NCI-H1436 treated with DMSO at 0.1 percent for 48 hours (cell line): ENCODE measurements around the gene C1QL2.

Experiments used
- DNase-seq: peaks from one replicate; lab custom pipeline; 2025; lab: John Stamatoyannopoulos, UW

C1QL2 gene

GRCh38 chr2:119137502-119137901, 21.0 kb downstream of the C1QL2 start:
- no peak for DNase-seq

DNA sequence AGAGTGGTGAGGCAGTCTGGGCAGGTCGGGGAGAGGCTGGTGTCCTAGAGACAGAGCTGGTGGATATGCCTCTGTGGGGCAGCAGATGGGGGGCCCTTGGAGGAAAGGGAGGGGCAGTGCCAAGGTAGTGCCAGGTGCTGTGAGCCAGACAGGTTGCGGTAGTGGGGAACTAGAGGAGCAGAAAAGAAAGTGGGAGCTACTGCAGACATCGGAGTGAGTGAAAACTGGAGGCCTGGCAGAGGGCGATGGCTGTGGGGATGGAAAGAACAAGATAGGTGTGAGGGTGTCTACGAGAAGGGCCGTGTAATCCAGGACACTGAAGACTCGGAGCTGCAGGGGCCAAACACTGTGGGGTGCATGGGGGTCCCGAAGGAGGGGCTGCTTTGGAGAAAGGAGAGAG, 21.7 kb downstream of the C1QL2 start:
- no peak for DNase-seq

GRCh38 chr2:119136093-119136492, 22.5 kb downstream of the C1QL2 start:
- no peak for DNase-seq

DNA sequence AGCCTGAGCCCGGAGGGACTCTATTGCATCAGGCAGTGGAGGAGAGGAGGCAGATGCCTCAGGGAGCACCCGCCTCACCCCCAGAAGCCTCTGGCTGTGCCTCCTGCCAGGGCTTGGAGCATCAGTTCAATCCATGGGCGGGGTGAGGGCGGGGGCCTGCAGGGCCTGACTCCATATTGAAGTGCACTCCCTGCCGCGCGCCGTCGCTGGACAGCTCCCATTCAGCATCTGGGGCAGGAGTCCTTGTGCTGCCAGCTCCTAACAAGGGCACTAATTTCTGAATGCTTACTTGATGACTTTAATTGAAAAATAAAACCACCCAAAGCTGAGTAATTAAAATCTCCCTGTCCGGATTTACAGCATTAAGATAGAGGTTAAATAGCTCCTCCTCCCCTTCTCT, 23.8 kb downstream of the C1QL2 start:
- no peak for DNase-seq

DNA sequence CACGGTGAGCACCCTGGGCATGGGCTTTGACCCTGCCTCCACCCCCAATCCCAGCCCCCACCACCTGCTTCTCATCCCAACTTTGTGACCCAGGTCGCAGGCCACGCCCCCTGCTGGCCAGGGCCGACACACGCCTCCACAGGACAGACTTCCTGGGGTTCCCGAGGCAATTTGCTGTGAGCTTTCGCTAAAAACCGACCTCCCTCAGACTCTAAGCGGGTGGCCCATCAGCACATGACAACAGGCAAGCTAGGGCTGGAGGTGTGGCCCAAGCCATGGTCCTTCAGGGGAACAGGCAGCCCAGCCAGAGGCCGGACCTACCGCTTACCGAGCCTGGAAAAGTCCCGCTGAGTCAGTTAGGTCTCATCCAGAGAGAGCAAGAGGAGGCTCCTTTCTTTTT, 31.9 kb downstream of the C1QL2 start:
- no peak for DNase-seq

DNA sequence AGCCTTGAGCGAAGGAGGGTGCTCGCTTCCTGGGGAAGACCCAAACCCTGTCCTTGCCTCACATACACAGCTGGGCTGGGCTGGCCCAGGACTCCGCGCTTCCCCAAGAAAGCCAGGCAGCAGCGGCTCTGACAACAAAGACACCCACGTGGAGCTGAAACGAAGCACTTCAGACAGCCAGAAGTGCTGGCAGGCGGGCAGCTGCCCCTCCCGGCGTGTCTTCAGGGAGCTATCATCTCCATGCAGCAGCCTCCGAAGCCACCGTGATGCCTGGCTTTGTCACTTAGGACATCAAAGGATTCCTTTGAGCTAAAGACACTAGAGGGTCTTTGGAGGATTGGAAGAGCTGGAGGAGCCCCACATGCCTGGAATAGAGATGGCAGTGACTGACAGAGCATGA, 35.2 kb downstream of the C1QL2 start:
- no peak for DNase-seq

DNA sequence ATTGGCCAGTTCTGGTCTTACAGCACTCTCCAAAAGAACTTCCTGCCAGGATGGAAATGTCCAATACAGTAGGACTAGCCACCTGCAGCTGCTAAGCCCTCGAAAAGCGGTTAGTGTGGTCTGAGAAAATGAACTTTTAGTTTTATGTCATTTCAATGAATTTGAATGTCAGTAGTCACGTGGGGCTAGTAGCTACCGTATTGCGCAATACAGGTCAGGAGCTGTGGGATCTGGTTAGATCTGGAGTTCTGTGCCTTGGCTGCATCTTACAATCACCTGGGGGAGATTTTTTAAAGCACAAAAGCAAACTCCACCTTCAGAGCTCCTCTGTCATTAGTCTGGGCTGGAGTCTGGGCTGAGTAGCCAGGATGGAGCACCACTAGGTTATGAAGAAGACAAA, 35.9 kb downstream of the C1QL2 start:
- no peak for DNase-seq

- DNase-seq = no peak
Observed at GRCh38 chr2:119119999-119120756, 38.4 kb downstream of the C1QL2 start.

DNA sequence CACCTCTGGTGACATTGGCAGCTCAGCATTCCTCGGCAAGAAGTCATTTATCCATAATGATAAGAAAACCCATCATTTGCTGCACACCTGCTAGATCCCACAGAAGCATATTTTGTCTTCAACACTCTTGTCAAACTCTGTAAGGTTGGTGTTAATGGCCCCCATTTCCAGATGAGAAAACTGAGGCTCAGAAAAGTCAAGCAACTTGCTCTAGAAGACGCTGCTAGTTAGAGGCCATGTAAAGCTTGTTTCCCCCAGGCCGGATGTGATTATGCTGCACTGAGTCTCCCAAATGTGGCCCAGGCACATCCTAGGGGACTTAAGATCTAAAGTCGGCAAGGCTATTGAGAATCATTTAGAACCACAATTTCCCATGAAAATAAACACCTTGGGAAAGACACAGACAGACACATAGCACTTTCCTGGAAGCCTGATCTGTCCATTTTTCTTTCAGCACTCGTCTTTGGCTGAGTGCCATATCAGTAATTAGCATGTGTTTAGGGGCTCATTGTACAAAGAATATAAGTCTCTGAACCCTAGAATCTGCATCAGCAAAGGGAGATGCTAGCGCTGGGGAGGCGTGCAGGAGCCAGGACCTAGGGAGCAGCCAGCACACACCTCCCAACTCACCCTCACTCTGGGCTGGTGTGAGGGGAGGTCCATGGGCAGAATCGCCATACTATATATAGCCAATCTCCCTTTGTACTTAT, 39.3 kb downstream of the C1QL2 start:
- no peak for DNase-seq

- no peak for DNase-seq
Observed at GRCh38 chr2:119117891-119118882, 40.4 kb downstream of the C1QL2 start.

DNA sequence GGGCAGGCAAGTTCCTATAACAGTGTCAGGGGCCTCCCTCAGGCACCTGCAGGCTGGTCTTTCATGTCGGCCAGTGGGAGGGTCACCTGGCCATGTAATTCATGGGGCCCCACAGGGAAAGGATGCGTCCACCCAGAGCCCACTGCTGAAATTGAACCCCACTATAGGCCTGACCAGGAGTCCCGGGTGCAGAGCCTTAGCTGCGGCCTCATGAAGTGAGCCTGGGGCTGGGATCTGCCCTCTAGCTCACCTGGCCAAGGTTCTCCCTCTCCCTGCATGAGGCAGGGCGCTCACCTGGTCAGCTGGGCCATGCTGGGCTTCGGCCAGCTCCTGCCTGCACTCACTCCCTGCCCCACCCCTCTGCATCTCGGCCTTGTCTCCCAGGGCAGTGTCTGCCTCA, 41.1 kb downstream of the C1QL2 start:
- no peak for DNase-seq

DNA sequence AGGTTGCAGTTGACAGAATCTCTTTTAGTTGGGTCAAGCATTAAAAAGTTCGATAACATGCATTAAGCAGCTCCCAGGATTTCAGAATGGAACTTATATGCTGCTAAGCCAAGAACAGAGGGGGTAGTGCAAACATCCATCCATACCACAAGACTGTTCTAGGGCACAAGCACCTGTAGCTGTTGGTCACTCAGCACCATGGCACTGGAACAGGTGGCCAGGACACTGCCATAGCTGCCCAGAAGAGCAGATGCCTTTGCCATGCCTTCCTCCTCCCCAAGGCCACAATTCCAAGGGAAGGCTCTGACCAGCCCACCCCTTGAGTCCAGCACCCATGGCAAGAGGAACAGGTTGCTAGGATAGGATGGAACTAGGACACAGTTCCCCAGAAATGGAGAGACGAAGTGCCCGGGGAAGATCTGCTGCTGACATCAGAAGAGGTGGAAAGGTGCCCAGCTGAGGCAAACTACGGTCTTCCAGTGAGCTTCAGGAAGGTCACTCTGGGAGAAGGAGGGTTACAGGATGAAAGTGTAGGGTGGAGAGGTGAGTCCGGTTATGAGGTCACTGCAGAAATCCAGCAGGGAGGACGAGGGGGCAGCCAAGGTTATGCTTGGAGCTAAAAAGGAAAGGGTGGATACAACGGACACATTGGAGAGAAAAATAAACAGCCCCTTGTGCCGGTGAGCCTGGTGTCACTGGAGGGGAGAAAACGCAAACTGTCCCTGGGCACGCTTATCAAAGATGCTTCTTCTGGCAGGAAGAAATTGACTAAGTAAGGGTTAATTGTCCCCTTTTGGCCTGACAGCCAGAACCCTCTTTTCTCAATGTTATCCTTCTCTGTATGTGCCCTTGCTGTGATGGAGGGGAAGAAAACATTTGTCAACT, 41.9 kb downstream of the C1QL2 start:
- DNase-seq = no peak

DNA sequence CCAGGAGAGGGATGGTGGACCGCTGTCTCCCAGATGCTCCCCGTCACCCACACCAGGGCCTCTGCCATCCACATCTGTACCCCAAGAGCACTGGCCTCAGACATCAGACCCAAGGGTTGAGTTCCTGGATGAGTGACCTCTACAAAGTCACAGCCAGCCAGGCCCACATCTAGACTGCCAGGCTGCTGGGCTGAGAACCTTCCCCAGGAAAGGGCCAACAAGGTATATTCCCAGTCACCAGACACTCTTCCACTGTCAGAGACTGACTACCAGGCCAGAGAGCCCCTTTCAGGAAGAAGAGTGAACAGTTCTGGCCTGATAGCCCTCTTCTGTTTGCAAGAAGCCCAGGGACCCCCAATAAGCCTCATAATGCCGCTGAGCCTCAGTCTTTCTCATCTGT, 44.3 kb downstream of the C1QL2 start:
- DNase-seq = no peak

DNA sequence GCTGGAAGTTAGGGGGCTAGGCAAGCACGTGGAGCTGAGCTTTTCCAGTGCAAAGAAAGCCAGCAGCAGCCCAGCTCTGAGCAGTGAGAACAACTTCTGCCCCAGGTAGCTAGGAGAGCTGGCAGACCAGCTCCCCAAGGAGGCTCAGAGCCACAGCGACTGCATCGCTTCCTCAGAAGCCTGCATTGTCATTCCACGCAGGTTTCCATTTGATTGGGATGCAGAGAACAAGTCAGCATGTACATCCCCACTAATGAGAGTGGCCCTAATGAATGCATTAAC, 45.1 kb downstream of the C1QL2 start:
- DNase-seq = no peak

GRCh38 chr2:119112770-119113488, 45.6 kb downstream of the C1QL2 start:
- no peak for DNase-seq

DNA sequence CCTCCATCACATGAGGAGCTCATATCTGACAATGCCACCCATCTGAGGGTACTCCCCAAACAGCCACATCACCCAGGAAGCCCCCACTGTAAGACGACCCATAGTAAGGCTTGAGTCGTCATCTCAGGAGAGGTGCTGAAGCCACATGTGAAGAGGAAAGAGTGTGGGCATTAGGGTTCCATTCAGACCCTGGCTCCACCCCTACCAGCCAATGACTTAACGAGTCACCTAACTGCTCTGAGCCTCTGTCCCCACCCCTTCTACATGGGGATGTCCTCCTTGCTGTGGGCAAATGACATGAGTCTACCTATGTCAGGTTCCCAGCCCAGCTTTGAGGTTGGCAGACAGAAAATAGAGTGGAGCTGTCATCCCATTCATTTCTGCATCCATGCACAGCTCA, 46.3 kb downstream of the C1QL2 start:
- DNase-seq = no peak

DNA sequence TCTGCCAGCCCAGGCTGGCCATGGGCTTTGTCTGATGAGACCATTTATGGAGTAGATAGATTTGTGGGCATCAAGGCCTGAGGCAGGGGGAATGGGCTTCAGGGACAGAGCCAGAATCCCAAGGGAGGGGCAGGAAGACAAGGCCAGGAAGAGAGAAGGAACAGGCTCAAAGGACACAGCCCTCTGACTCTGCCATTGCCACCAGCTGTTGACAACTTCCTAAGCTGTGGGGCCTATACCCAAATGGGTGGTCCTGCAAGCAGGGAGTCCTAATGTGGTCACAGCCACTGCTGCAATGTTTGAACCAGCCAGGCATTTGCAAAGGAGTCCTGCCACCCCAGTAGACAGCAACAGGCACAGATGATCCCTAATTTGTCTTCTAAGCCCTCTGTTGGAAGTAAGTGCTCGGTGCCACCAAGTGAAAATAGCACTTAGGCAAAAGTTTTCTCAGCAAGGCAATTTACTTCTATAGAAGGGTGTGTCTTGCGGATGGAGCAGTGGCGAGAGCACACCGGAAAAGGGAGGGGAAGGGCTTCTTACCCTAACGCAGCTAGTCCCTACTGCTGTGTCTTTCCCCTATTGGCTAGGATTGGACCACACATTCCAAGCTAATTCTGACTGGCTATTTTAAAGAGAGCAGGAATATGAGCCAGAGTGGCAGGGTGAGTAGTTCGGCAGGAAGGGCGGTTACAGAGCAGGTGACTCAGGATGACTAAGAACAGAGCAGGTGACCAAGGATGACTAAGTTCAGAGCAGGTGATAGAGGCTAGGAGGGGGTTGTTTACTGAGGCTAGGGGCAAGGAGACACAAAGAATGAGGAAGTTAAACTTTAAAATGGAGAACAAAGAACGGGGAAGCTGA, 47.2 kb downstream of the C1QL2 start:
- DNase-seq = no peak

DNA sequence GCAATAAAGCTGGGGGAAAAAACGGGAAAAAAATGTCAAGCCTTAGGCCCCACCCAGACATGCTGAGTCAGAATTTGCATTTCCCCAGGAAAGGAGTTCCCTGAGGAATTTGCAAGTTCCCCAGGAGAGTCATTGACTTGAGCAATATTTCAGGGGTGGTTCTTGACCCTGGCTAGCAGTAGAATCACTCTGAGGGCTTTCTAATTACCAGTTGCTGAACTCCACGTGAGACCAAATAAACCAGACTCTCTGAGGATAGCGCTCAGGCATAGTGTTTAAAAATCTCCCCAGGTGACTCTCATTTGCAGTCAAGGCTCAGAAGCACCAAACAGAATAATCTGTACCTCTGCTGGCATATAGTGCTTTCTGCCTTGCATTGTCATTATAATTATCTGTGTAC, 48.7 kb downstream of the C1QL2 start:
- no peak for DNase-seq

- DNase-seq = no peak
Observed at GRCh38 chr2:119108186-119108585, 50.4 kb downstream of the C1QL2 start.

DNA sequence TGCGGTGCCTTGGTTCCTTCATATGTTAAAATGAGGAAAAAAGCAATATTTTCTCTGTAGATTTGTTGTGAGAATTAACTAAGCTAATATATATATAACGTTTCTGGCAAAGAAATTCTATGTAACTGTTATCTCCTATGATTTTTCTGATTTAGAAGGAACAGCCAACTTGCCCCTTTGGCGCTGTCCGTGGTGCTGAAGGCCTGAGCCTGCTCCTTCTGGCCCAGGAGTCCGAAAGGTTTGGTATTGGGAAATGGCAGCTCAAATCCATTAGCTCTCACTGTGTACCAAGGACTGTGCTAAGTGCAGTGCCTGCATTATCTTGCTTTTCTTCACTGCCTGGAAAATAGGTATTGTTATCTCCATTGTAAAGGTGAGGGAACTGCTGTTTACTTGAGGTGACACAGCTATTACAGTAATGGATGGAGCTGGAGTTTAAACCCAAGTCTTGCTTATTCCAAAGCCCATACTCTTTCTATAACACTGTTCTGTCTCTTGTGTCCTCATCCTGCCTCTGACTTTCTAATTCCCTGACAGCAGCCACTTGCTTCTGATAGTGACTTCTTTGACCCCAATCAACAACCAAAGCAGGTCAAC, 52.2 kb downstream of the C1QL2 start:
- DNase-seq = no peak
